ENCODE results near the gene E2F3. TPM values are rescaled to one million over a fixed set of nuclear protein-coding genes. Genes with fewer than 3 reads are reported as not detected.
A peak's percentile ranks its signal among the peaks of the same experiment; 100 is the strongest.
"Not testable (repeated sequence)": the region's sequence is repeated elsewhere in the genome, so short reads cannot be mapped to it uniquely, and the experiment has no call there.

Gene E2F3
- total RNA-seq, 1 experiment from 2014 or later, result 30.2 TPM

GRCh38 chr6:20509212-20509611, 107.5 kb downstream of the E2F3 start:
- CTCF ChIA-PET, result interaction anchor here (1.0 kb wide), 1 partner anchor 105 kb away, joined by 3 read pairs; no protein-coding TSS in a partner anchor
- POLR2A ChIA-PET, result interaction anchor here (0.6 kb wide), 1 partner anchor 1156 kb away, joined by 3 read pairs; no protein-coding TSS in a partner anchor
- H3K9me3 Mint-ChIP-seq, result no peaks in the 10 kb centered on the region
- no peaks in the 10 kb centered on the region for H3K27me3 Mint-ChIP-seq (ENCODE audit: low read depth)
- no peaks in the 10 kb centered on the region for H3K36me3 Mint-ChIP-seq
- H3K4me3 Mint-ChIP-seq, result no peak overlapping the region
- H3K4me1 Mint-ChIP-seq, result peaks cover 23% of the 10 kb centered on the region
- ATAC-seq, result peak; percentile 32; the same call in 1 of the 2 replicates
- no peak for DNase-seq (ENCODE audit: low spot score)
- H3K27ac Mint-ChIP-seq, result no peak overlapping the region
- no peak for TF ChIP-seq SOX15 (CRISPR knock-in tag; IDR thresholded peaks at IDR 0.05)
- no peak for TF ChIP-seq USF2 (CRISPR knock-in tag; IDR thresholded peaks at IDR 0.05)
- no peak for TF ChIP-seq ATF6 (CRISPR knock-in tag; IDR thresholded peaks at IDR 0.05)
- TF ChIP-seq NFATC4 (CRISPR knock-in tag; IDR thresholded peaks at IDR 0.05), result no peak
- TF ChIP-seq ZBTB43 (CRISPR knock-in tag; IDR thresholded peaks at IDR 0.05), result no peak
- TF ChIP-seq ZNF138 (CRISPR knock-in tag; conservative IDR thresholded peaks at IDR 0.05), result no peak
- no peak for TF ChIP-seq GTF2I (CRISPR knock-in tag; conservative IDR thresholded peaks at IDR 0.05)
- TF ChIP-seq SMAD4 (CRISPR knock-in tag; IDR thresholded peaks at IDR 0.05), result no peak
- TF ChIP-seq ATF1 (CRISPR knock-in tag; IDR thresholded peaks at IDR 0.05), result no peak
- TF ChIP-seq IRF1 (CRISPR knock-in tag; IDR thresholded peaks at IDR 0.05), result no peak
- TF ChIP-seq FOXP4 (CRISPR knock-in tag; IDR thresholded peaks at IDR 0.05), result no peak
- TF ChIP-seq OVOL2 (CRISPR knock-in tag; IDR thresholded peaks at IDR 0.05; ENCODE audit: borderline replicate concordance), result no peak
- no peak for TF ChIP-seq ELF4 (CRISPR knock-in tag; IDR thresholded peaks at IDR 0.05; ENCODE audit: low read depth)
- TF ChIP-seq CREB1 (CRISPR knock-in tag; IDR thresholded peaks at IDR 0.05), result no peak

- Mint-ChIP-seq H3K27ac (no peak overlapping the region), H3K36me3 (no peaks in the 10 kb centered on the region), H3K4me1 (peaks cover 23% of the 10 kb centered on the region), H3K9me3 (no peaks in the 10 kb centered on the region), H3K27me3 (ENCODE audit: low read depth) (no peaks in the 10 kb centered on the region), H3K4me3 (no peak overlapping the region)
- POLR2A ChIA-PET, result no interaction called here
- ATAC-seq (no peak), DNase-seq (ENCODE audit: low spot score) (no peak)
- TF ChIP-seq STAT6 (CRISPR knock-in tag; conservative IDR thresholded peaks at IDR 0.05; ENCODE audit: low read depth), result no peak
- CTCF ChIA-PET, result no interaction called here
Observed at GRCh38 chr6:20511852-20512251, 110.2 kb downstream of the E2F3 start.

- POLR2A ChIA-PET; CTCF ChIA-PET; H3K27me3 Mint-ChIP-seq (ENCODE audit: low read depth); H3K4me3 Mint-ChIP-seq; H3K9me3 Mint-ChIP-seq; H3K27ac Mint-ChIP-seq; DNase-seq (ENCODE audit: low spot score); H3K36me3 Mint-ChIP-seq; ATAC-seq: not testable (repeated sequence)
- H3K4me1 Mint-ChIP-seq, result peaks cover 25% of the 10 kb centered on the region
Observed at GRCh38 chr6:20525208-20525607, 123.5 kb downstream of the E2F3 start.

Measured in WTC11 (cell line).